WTC11 (cell line): ENCODE measurements around the gene ZC3H12A.

ENCODE experiments used
- FOXJ3 ChIP-seq: sonication (generic); formaldehyde crosslinking; IDR thresholded peaks from 2 replicates; pipeline ENCODE4 v1.9.0; 2021; ENCODE audit warnings: missing genetic modification reagents, mild to moderate bottlenecking, borderline replicate concordance
- NFE2L1 ChIP-seq: sonication (generic); formaldehyde crosslinking; IDR thresholded peaks from 2 replicates; pipeline ENCODE4 v1.8.1; 2023; ENCODE audit warnings: missing genetic modification reagents
- ZNF121 ChIP-seq: sonication (generic); formaldehyde crosslinking; IDR thresholded peaks from 2 replicates; pipeline ENCODE4 v1.8.0; 2023; ENCODE audit warnings: missing genetic modification reagents
- TF ChIP-seq, protein P1 (sequence below): fragments of 200-600 bp; IDR thresholded peaks from 2 replicates; pipeline ENCODE4 v1.8.0; 2022; ENCODE audit warnings: antibody characterized with exemption
- TF ChIP-seq, protein P2 (sequence below): fragments of 250-450 bp; sonication (Bioruptor Pico); IDR thresholded peaks from 2 replicates; pipeline ENCODE4 v2.1.2; 2022; ENCODE audit warnings: mild to moderate bottlenecking, moderate library complexity
- TF ChIP-seq, protein P3 (sequence below): sonication (generic); formaldehyde crosslinking; IDR thresholded peaks from 2 replicates; pipeline ENCODE4 v1.8.1; 2022; ENCODE audit warnings: mild to moderate bottlenecking, moderate library complexity, missing genetic modification reagents

DNA sequence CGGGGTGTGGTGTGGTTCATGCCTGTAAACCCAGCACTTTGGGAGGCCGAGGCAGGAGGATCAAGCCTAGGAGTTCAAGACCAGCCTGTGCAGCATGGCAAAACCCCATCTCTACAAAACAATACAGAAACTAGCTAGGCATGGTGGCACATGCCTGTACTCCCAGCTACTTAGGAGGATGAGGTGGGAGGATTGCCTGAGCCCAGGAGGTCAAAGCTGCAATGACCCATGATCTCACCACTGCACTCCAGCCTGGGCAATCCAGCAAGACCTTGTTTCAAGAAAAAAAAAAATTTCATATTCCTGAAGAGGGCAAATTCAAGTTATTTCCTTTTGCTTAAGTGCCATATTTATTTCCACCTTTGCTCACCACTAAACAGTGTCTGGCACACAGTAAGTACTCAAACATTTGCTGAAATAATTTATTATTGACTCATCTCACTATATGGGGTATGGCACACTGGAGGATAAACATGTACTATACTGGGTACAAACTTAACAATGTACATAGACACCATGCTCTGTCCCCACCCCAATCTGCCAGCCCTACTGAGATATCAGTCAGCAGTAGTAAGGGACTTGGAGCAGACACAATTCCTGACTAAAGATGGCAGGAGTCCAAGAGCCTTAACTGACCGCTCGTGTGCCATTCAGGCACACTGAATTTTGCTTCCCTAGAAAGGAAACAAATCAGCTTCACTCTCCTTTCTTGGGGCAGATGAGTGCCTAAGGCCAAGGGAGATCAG is 24.7 kb downstream of the ZC3H12A start:
- TF ChIP-seq, protein P1, sequence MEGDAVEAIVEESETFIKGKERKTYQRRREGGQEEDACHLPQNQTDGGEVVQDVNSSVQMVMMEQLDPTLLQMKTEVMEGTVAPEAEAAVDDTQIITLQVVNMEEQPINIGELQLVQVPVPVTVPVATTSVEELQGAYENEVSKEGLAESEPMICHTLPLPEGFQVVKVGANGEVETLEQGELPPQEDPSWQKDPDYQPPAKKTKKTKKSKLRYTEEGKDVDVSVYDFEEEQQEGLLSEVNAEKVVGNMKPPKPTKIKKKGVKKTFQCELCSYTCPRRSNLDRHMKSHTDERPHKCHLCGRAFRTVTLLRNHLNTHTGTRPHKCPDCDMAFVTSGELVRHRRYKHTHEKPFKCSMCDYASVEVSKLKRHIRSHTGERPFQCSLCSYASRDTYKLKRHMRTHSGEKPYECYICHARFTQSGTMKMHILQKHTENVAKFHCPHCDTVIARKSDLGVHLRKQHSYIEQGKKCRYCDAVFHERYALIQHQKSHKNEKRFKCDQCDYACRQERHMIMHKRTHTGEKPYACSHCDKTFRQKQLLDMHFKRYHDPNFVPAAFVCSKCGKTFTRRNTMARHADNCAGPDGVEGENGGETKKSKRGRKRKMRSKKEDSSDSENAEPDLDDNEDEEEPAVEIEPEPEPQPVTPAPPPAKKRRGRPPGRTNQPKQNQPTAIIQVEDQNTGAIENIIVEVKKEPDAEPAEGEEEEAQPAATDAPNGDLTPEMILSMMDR = no peak
- TF ChIP-seq, protein P2, sequence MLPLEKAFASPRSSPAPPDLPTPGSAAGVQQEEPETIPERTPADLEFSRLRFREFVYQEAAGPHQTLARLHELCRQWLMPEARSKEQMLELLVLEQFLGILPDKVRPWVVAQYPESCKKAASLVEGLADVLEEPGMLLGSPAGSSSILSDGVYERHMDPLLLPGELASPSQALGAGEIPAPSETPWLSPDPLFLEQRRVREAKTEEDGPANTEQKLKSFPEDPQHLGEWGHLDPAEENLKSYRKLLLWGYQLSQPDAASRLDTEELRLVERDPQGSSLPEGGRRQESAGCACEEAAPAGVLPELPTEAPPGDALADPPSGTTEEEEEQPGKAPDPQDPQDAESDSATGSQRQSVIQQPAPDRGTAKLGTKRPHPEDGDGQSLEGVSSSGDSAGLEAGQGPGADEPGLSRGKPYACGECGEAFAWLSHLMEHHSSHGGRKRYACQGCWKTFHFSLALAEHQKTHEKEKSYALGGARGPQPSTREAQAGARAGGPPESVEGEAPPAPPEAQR (CRISPR knock-in tag) = no peak
- TF ChIP-seq ZNF121 (CRISPR knock-in tag) (no peak), FOXJ3 (CRISPR knock-in tag) (no peak), NFE2L1 (CRISPR knock-in tag) (no peak)
- TF ChIP-seq, protein P3, sequence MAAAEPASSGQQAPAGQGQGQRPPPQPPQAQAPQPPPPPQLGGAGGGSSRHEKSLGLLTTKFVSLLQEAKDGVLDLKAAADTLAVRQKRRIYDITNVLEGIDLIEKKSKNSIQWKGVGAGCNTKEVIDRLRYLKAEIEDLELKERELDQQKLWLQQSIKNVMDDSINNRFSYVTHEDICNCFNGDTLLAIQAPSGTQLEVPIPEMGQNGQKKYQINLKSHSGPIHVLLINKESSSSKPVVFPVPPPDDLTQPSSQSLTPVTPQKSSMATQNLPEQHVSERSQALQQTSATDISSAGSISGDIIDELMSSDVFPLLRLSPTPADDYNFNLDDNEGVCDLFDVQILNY (CRISPR knock-in tag) = no peak
